Measurements from ENCODE around the gene TEX2.

GRCh38 chr17:64282753-64283080 is 19.7 kb upstream of the TEX2 start:
- TF ChIP-seq, protein P1, sequence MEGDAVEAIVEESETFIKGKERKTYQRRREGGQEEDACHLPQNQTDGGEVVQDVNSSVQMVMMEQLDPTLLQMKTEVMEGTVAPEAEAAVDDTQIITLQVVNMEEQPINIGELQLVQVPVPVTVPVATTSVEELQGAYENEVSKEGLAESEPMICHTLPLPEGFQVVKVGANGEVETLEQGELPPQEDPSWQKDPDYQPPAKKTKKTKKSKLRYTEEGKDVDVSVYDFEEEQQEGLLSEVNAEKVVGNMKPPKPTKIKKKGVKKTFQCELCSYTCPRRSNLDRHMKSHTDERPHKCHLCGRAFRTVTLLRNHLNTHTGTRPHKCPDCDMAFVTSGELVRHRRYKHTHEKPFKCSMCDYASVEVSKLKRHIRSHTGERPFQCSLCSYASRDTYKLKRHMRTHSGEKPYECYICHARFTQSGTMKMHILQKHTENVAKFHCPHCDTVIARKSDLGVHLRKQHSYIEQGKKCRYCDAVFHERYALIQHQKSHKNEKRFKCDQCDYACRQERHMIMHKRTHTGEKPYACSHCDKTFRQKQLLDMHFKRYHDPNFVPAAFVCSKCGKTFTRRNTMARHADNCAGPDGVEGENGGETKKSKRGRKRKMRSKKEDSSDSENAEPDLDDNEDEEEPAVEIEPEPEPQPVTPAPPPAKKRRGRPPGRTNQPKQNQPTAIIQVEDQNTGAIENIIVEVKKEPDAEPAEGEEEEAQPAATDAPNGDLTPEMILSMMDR (IDR thresholded peaks at IDR 0.05): no peak
- no peak for TF ChIP-seq GATA2 (CRISPR knock-in tag; IDR thresholded peaks at IDR 0.05)
